Subcutaneous adipose tissue (tissue), 4 donors: ENCODE measurements around the gene GSTM2. TPM values are rescaled to one million over a fixed set of nuclear protein-coding genes. Genes with fewer than 3 reads are reported as not detected.

Experiments used
- total RNA-seq, 4 donors: library from RNA; depleted of rRNA; stranded (reverse); fragments of >200 nt; gene quantifications; one replicate each; pipeline ENCODE4 v1.1.0, GENCODE V29; 2016
- TF ChIP-seq, protein P1 (sequence below): fragments of 450-650 bp; IDR thresholded peaks from one replicate; pipeline ENCODE4 v1.5.1; 2016; ENCODE audit warnings: low read depth, mild to moderate bottlenecking, control low read depth, antibody characterized with exemption, moderate library complexity

GSTM2 gene
- total RNA-seq, 4 donors from 2014 or later, result 38.0 to 87.8 (median 58.4) TPM

DNA sequence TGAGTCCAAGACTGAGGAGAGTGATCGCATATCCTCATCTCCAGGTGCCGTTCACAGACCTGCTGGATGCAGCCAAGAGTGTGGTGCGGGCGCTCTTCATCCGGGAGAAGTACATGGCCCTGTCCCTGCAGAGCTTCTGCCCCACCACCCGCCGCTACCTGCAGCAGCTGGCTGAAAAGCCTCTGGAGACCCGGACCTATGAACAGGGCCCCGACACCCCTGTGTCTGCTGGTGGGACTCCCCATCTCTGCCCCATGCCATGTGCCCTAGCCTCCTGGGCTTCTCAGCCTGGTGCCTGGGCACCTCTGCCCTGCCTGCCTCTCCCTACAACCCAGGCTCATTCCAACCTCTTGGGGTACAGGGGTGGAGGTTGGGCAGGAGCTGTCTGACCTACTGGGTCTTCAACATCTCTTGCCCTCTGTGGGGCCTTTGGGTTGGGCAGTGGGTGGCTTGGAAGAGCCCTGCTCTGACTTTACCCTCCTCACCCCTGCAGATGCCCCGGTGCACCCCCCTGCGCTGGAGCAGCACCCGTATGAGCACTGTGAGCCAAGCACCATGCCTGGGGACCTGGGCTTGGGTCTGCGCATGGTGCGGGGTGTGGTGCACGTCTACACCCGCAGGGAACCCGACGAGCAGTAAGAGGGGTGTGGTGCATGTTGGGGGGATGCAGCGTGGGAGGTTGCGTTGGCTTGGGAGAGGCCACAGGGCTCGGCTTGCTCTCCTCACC lies 41.0 kb upstream of the GSTM2 start:
- TF ChIP-seq, protein P1, sequence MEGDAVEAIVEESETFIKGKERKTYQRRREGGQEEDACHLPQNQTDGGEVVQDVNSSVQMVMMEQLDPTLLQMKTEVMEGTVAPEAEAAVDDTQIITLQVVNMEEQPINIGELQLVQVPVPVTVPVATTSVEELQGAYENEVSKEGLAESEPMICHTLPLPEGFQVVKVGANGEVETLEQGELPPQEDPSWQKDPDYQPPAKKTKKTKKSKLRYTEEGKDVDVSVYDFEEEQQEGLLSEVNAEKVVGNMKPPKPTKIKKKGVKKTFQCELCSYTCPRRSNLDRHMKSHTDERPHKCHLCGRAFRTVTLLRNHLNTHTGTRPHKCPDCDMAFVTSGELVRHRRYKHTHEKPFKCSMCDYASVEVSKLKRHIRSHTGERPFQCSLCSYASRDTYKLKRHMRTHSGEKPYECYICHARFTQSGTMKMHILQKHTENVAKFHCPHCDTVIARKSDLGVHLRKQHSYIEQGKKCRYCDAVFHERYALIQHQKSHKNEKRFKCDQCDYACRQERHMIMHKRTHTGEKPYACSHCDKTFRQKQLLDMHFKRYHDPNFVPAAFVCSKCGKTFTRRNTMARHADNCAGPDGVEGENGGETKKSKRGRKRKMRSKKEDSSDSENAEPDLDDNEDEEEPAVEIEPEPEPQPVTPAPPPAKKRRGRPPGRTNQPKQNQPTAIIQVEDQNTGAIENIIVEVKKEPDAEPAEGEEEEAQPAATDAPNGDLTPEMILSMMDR, result no peak

DNA sequence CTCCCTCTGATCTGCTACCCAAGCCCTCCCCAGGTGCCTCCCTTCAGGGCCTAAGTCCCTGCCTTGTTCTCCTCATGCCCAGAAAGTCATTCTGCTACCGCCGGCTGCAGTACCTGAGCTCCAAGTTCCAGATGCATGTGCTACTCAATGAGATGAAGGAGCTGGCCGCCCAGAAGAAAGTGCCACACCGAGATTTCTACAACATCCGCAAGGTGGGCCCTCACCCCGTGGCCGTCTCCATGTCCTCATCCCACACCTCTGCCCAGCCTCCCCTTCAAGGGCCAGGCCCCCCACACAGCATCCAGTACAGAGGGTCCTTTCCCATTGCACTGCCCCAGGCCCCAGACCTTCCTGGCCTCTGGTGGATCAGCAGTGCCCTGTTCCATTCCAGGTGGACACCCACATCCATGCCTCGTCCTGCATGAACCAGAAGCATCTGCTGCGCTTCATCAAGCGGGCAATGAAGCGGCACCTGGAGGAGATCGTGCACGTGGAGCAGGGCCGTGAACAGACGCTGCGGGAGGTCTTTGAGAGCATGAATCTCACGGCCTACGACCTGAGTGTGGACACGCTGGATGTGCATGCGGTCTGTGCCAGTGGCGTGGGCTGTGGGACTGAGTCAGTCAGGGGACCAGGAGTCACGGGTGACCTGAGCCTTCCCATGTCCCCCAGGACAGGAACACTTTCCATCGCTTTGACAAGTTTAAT lies 40.0 kb upstream of the GSTM2 start:
- TF ChIP-seq, protein P1, result no peak

DNA sequence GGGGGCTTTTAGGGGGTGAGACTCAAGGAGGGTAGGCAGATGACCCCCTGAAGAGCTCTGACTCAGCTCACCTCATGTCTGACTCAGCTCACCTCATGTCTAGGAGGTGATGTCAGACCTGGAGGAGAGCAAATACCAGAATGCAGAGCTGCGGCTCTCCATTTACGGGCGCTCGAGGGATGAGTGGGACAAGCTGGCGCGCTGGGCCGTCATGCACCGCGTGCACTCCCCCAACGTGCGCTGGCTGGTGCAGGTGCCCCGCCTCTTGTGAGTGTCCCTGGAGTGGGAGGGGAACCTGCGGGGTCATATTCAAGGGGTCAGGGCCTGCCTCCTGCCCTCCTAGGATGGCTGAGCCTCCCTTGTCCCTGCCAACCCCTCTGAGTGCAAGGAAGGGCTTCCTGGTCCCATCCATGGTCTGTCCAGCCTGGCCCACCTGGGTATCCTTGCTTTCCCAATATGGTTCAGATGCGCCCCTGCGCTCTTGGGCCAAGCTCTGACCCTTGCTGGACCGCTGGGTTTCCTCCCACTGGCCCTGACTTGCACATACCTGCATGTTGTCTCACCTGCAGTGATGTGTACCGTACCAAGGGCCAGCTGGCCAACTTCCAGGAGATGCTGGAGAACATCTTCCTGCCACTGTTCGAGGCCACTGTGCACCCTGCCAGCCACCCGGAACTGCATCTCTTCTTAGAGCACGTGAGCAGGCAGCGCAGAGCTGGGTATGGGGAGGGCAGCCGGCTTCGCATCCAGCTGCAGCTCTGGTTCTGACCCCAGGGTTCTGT lies 39.1 kb upstream of the GSTM2 start:
- TF ChIP-seq, protein P1, result no peak

DNA sequence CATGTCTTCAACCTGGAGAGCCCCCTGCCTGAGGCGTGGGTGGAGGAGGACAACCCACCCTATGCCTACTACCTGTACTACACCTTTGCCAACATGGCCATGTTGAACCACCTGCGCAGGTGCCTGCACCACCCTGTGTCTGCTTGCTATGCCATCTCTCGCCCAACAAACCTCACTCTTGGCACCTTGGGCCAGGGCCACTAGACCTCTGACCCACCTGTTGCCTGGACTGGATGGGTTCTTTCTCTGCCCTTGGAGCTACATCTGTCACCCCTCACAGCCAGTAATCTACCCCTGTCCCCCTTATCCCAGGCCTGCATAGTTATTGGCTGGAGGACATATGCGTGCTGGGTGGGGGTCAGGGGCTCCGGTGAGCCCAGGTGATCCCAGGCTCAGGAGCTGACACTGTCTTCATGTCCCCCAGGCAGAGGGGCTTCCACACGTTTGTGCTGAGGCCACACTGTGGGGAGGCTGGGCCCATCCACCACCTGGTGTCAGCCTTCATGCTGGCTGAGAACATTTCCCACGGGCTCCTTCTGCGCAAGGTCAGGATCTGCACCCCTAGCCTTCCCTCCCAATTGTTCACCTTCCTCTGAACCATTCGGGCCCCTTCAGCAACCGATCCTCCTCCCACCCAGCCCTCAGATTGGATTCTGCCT lies 38.4 kb upstream of the GSTM2 start:
- TF ChIP-seq, protein P1, result no peak

DNA sequence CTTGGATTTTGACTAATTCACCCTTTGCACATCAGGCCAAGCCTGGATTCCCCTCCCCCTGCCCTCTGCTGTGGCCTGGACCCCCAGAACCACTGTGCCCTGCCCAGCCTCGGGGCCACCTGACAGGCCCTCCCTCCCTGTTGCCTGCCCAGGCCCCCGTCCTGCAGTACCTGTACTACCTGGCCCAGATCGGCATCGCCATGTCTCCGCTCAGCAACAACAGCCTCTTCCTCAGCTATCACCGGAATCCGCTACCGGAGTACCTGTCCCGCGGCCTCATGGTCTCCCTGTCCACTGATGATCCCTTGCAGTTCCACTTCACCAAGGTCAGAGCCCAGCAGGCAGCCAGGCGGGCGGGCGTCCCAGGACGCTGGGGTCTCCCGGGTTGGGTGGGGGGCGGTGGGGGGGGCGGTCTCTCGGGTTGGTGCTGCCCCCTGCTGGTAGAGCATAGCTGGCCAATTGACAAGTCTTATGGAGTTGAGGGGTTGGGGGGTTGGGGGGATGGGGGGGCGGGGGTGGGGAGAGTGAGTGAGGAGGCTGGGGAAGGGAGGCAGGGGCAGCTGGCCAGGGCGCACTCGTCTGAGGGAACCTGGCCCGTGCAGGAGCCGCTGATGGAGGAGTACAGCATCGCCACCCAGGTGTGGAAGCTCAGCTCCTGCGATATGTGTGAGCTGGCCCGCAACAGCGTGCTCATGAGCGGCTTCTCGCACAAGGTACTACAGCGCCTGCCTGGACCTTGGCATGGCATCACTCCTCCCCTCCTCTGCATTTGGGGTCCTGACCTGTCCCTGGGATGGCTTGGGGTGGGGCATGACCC lies 37.6 kb upstream of the GSTM2 start:
- TF ChIP-seq, protein P1, result no peak

DNA sequence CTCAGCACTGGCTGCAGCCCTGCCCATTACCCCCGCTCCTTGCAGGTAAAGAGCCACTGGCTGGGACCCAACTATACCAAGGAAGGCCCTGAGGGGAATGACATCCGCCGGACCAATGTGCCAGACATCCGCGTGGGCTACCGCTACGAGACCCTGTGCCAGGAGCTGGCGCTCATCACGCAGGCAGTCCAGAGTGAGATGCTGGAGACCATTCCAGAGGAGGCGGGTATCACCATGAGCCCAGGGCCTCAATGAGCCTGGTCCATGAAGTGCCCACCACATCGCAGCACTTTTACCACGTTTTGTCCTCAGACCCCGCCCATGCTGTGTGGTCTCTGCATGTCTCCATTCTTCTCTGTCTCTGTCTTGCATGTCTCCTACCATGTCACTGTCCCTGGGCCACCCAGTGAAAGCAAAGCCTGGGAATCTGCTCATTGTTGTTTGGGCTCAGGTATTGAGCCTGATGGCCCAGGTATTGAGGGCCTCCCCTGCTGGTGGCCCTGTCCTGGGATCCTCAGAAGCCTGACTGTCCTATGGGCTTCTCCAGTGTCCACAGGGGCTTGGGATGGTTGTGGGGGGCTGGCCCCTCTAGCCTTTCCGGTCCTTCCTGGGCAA lies 36.9 kb upstream of the GSTM2 start:
- TF ChIP-seq, protein P1, result no peak
